HEK293 (cell line): ENCODE results near the gene IFI30.

Experiments used
- CTCF ChIP-seq: fragments of 450-650 bp; formaldehyde crosslinking; IDR thresholded peaks from 2 replicates; pipeline ENCODE4 v1.5.1; 2016; ENCODE audit warnings: missing biosample characterization, missing genetic modification characterization
- ZBTB6 ChIP-seq: fragments of 450-650 bp; formaldehyde crosslinking; IDR thresholded peaks from 2 replicates; pipeline ENCODE4 v1.5.1; 2017; ENCODE audit warnings: missing biosample characterization, missing genetic modification characterization
- ZNF24 ChIP-seq: fragments of 450-650 bp; formaldehyde crosslinking; IDR thresholded peaks from 2 replicates; pipeline ENCODE4 v1.5.1; 2016; ENCODE audit warnings: missing biosample characterization, missing genetic modification characterization
- ZNF248 ChIP-seq: fragments of 450-650 bp; formaldehyde crosslinking; IDR thresholded peaks from 2 replicates; pipeline ENCODE4 v1.5.1; 2017; ENCODE audit warnings: missing biosample characterization, missing genetic modification characterization
- ZNF341 ChIP-seq: fragments of 450-650 bp; formaldehyde crosslinking; IDR thresholded peaks from 2 replicates; pipeline ENCODE4; 2016; ENCODE audit warnings: low read depth, missing biosample characterization, missing genetic modification characterization
- ZNF449 ChIP-seq: fragments of 450-650 bp; formaldehyde crosslinking; IDR thresholded peaks from 2 replicates; pipeline ENCODE4 v1.5.1; 2017; ENCODE audit warnings: missing biosample characterization, mild to moderate bottlenecking, missing genetic modification characterization, moderate library complexity
- ZNF514 ChIP-seq: fragments of 450-650 bp; formaldehyde crosslinking; IDR thresholded peaks from 2 replicates; pipeline ENCODE4 v1.5.1; 2016; ENCODE audit warnings: missing biosample characterization, missing genetic modification characterization
- ZNF610 ChIP-seq: fragments of 450-650 bp; formaldehyde crosslinking; IDR thresholded peaks from 2 replicates; pipeline ENCODE4 v1.5.1; 2016; ENCODE audit warnings: missing biosample characterization, missing genetic modification characterization, borderline replicate concordance
- ZNF692 ChIP-seq: fragments of 450-650 bp; formaldehyde crosslinking; IDR thresholded peaks from 2 replicates; pipeline ENCODE4 v1.5.1; 2016; ENCODE audit warnings: missing biosample characterization, missing genetic modification characterization
- ZNF704 ChIP-seq: fragments of 450-650 bp; formaldehyde crosslinking; IDR thresholded peaks from 2 replicates; pipeline ENCODE4 v1.5.1; 2016; ENCODE audit warnings: missing biosample characterization, missing genetic modification characterization

GRCh38 chr19:18203408-18203862 is 29.8 kb downstream of the IFI30 start:
- TF ChIP-seq ZNF692 (tag by site-specific recombination) (no peak), CTCF (tag by site-specific recombination) (no peak), ZNF341 (tag by site-specific recombination) (no peak), ZNF704 (tag by site-specific recombination) (no peak), ZNF24 (tag by site-specific recombination) (no peak), ZNF514 (tag by site-specific recombination) (no peak), ZNF610 (tag by site-specific recombination) (peak; percentile 52; the same call in 1 of the 2 replicates), ZBTB6 (tag by site-specific recombination) (no peak), ZNF449 (tag by site-specific recombination) (no peak), ZNF248 (tag by site-specific recombination) (no peak)
